KMS-11 (cell line): ENCODE data around the gene KRT9.

Experiments
- H2AFZ ChIP-seq: fragments of 200-600 bp; sonication (generic); 2 replicates; pipeline ENCODE4 v1.6.1; 2016; ENCODE audit warnings: antibody characterized with exemption, mixed run types, low read depth
- H3K27ac ChIP-seq: fragments of 200-600 bp; sonication (generic); 2 replicates; pipeline ENCODE4 v1.6.1; 2016; ENCODE audit warnings: mild to moderate bottlenecking, mixed run types
- H3K27me3 ChIP-seq: fragments of 200-600 bp; sonication (generic); 2 replicates; pipeline ENCODE4 v1.6.1; 2017; ENCODE audit warnings: mild to moderate bottlenecking, low read depth, mixed run types, moderate library complexity; ENCODE audit not compliant: insufficient read depth
- H3K36me3 ChIP-seq: fragments of 200-600 bp; sonication (generic); 2 replicates; pipeline ENCODE4 v1.6.1; 2017; ENCODE audit warnings: mild to moderate bottlenecking, mixed run types; ENCODE audit not compliant: insufficient read depth
- H3K4me1 ChIP-seq: fragments of 200-600 bp; sonication (generic); 2 replicates; pipeline ENCODE4 v1.6.1; 2016; ENCODE audit warnings: mild to moderate bottlenecking, low read depth, mixed run types; ENCODE audit not compliant: poor library complexity, severe bottlenecking
- H3K4me2 ChIP-seq: fragments of 200-600 bp; sonication (generic); 2 replicates; pipeline ENCODE4 v1.7.0; 2016; ENCODE audit warnings: mild to moderate bottlenecking, mixed run types
- H3K4me3 ChIP-seq: fragments of 200-600 bp; sonication (generic); IDR thresholded peaks from 2 replicates; pipeline ENCODE4 v1.6.1; 2017; ENCODE audit warnings: low read depth, low read length, mixed read lengths; ENCODE audit not compliant: insufficient read depth
- H3K79me2 ChIP-seq: fragments of 200-600 bp; sonication (generic); 2 replicates; pipeline ENCODE4 v1.6.1; 2016; ENCODE audit warnings: low read depth, mixed run types; ENCODE audit not compliant: insufficient read depth
- H3K9ac ChIP-seq: fragments of 200-600 bp; sonication (generic); 2 replicates; pipeline ENCODE4 v1.6.1; 2016; ENCODE audit warnings: mild to moderate bottlenecking, mixed run types
- H4K20me1 ChIP-seq: fragments of 200-600 bp; sonication (generic); 2 replicates; pipeline ENCODE4 v1.6.1; 2016; ENCODE audit warnings: mild to moderate bottlenecking, mixed run types; ENCODE audit not compliant: insufficient read depth
- CTCF ChIP-seq: fragments of 200-600 bp; sonication (generic); conservative IDR thresholded peaks from 2 replicates; pipeline ENCODE4 v1.6.1; 2017; ENCODE audit warnings: low read depth, mild to moderate bottlenecking, antibody characterized with exemption, low read length, moderate library complexity, mixed read lengths

KRT9 gene

DNA sequence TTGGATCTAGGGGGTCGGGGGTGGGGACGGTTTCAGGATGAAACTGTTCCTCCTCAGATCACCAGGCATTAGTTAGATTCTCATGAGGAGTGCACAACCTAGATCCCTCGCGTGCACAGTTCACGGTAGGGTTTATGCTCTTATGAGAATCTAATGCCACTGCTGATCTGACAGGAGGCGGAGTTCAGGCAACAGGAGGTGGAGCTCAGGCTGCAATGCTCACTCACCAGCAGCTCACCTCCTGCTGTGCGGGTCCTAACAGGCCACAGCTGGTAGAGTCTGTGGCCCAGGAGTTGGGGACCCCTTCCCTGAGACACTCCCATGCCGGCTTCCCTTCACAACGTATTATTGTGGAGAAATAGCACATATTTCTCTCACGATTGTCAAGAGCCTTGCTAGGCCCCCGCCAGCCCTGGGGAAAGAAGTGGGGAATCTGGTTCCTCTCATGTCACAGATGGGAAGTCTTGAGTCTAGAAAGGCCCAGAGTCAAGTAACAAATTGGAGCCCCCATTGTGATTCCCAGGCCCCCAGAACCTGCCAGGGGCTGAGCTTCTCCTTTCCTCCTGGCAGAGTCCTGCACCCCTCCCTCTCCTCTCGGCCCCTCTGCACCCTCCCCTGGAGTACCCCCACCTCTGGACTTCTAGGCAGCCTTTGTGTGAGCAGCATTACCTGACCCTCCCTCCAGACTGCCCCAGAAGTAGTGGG lies 20.9 kb upstream of the KRT9 start:
- no peak overlapping the region for H2AFZ ChIP-seq
- no peaks in the 10 kb centered on the region for H3K4me1 ChIP-seq
- no peak overlapping the region for H3K4me2 ChIP-seq
- H3K9ac ChIP-seq = no peak overlapping the region
- H3K36me3 ChIP-seq = no peaks in the 10 kb centered on the region
- H3K4me3 ChIP-seq = no peak overlapping the region
- no peaks in the 10 kb centered on the region for H4K20me1 ChIP-seq
- H3K79me2 ChIP-seq = no peaks in the 10 kb centered on the region
- H3K27me3 ChIP-seq = peaks cover 40% of the 10 kb centered on the region
- H3K27ac ChIP-seq = no peak overlapping the region
- no peak for TF ChIP-seq CTCF

- Histone ChIP-seq H3K4me1 (peaks cover 8% of the 10 kb centered on the region), H2AFZ (no peak overlapping the region), H3K27ac (no peak overlapping the region), H3K79me2 (no peaks in the 10 kb centered on the region), H4K20me1 (no peaks in the 10 kb centered on the region), H3K4me2 (no peak overlapping the region), H3K27me3 (peaks cover 35% of the 10 kb centered on the region), H3K36me3 (no peaks in the 10 kb centered on the region), H3K9ac (no peak overlapping the region), H3K4me3 (no peak overlapping the region)
- no peak for TF ChIP-seq CTCF
Observed at GRCh38 chr17:41589301-41589700, 17.4 kb upstream of the KRT9 start.

GRCh38 chr17:41588126-41588810 lies 16.4 kb upstream of the KRT9 start:
- Histone ChIP-seq H3K4me1 (peaks cover 10% of the 10 kb centered on the region), H2AFZ (no peak overlapping the region), H3K9ac (no peak overlapping the region), H3K79me2 (no peaks in the 10 kb centered on the region), H3K4me2 (no peak overlapping the region), H3K4me3 (no peak overlapping the region), H3K36me3 (no peaks in the 10 kb centered on the region), H4K20me1 (no peaks in the 10 kb centered on the region), H3K27ac (no peak overlapping the region), H3K27me3 (peaks cover 25% of the 10 kb centered on the region)
- TF ChIP-seq CTCF = no peak

GRCh38 chr17:41586863-41587495 lies 15.1 kb upstream of the KRT9 start, which contains the start of gene KRT14:
TSS of gene KRT14 (minus strand) at chr17:41586895. CDS start at chr17:41586834, 61 bp downstream.
- Histone ChIP-seq H3K27me3 (peaks cover 25% of the 10 kb centered on the region), H3K79me2 (no peaks in the 10 kb centered on the region), H4K20me1 (no peaks in the 10 kb centered on the region), H2AFZ (no peak within 1 kb of the TSS), H3K4me3 (no peak within 1 kb of the TSS), H3K4me2 (no peak within 1 kb of the TSS), H3K9ac (no peak within 1 kb of the TSS), H3K36me3 (no peaks in the 10 kb centered on the region), H3K4me1 (peaks cover 10% of the 10 kb centered on the region), H3K27ac (no peak within 1 kb of the TSS)
- no peak for TF ChIP-seq CTCF
